Neutrophil (primary cell): ENCODE measurements around the gene PAK2.
A peak's percentile ranks its signal among the peaks of the same experiment; 100 is the strongest.

Source experiments
- H3K27ac ChIP-seq: fragments of 200-600 bp; sonication (generic); 2 replicates; pipeline ENCODE4 v1.5.1; 2016; ENCODE audit warnings: mild to moderate bottlenecking, moderate library complexity
- H3K27me3 ChIP-seq: fragments of 200-600 bp; sonication (generic); 2 replicates; pipeline ENCODE4 v1.6.0; 2016; ENCODE audit warnings: mild to moderate bottlenecking
- H3K36me3 ChIP-seq: fragments of 200-600 bp; sonication (generic); 2 replicates; pipeline ENCODE4 v1.5.1; 2017
- H3K4me1 ChIP-seq, 2 experiments: fragments of 200-600 bp in 1 of 2; sonication (generic) in 1 of 2; 1 replicate in 1 of 2; 2 replicates in 1 of 2; pipeline versions ENCODE4 v1.5.1 to v1.6.1; 2013 to 2016; ENCODE audit warnings: low read depth in 1 of 2, low read length in 1 of 2, mild to moderate bottlenecking in 1 of 2, moderate library complexity in 1 of 2; ENCODE audit not compliant: control insufficient read depth in 1 of 2, insufficient read depth in 1 of 2
- H3K4me3 ChIP-seq, 2 experiments: fragments of 200-600 bp in 1 of 2; sonication (generic) in 1 of 2; 1 replicate in 1 of 2; 2 replicates in 1 of 2; pipeline ENCODE4 v1.5.1; 2013 to 2016; ENCODE audit warnings: low read depth in 1 of 2, low read length in 1 of 2, mild to moderate bottlenecking in 1 of 2, moderate library complexity in 1 of 2
- H3K9me3 ChIP-seq: fragments of 200-600 bp; sonication (generic); 2 replicates; pipeline ENCODE4 v1.5.1; 2016
- TF ChIP-seq, protein P1 (sequence below): fragments of 200-600 bp; sonication (generic); IDR thresholded peaks from 2 replicates; pipeline ENCODE4 v1.5.1; 2016; ENCODE audit warnings: antibody characterized with exemption

PAK2 gene

GRCh38 chr3:196695849-196696226 lies 43.8 kb upstream of the PAK2 start:
- no peaks in the 10 kb centered on the region for H3K36me3 ChIP-seq
- no peaks in the 10 kb centered on the region for H3K27me3 ChIP-seq
- H3K4me3 ChIP-seq, result no peak overlapping the region
- no peaks in the 10 kb centered on the region for H3K9me3 ChIP-seq
- H3K27ac ChIP-seq, result no peak overlapping the region
- TF ChIP-seq, protein P1, sequence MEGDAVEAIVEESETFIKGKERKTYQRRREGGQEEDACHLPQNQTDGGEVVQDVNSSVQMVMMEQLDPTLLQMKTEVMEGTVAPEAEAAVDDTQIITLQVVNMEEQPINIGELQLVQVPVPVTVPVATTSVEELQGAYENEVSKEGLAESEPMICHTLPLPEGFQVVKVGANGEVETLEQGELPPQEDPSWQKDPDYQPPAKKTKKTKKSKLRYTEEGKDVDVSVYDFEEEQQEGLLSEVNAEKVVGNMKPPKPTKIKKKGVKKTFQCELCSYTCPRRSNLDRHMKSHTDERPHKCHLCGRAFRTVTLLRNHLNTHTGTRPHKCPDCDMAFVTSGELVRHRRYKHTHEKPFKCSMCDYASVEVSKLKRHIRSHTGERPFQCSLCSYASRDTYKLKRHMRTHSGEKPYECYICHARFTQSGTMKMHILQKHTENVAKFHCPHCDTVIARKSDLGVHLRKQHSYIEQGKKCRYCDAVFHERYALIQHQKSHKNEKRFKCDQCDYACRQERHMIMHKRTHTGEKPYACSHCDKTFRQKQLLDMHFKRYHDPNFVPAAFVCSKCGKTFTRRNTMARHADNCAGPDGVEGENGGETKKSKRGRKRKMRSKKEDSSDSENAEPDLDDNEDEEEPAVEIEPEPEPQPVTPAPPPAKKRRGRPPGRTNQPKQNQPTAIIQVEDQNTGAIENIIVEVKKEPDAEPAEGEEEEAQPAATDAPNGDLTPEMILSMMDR, result no peak
- peaks cover 34 to 40% of the 10 kb centered on the region in 2 experiments for H3K4me1 ChIP-seq

- Histone ChIP-seq H3K36me3 (no peaks in the 10 kb centered on the region), H3K4me1 (peaks cover 21 to 28% of the 10 kb centered on the region in 2 experiments), H3K9me3 (no peaks in the 10 kb centered on the region), H3K27me3 (no peaks in the 10 kb centered on the region), H3K27ac (no peak overlapping the region), H3K4me3 (no peak overlapping the region)
- TF ChIP-seq, protein P1, result no peak
Observed at GRCh38 chr3:196697270-196697669, 42.4 kb upstream of the PAK2 start.

DNA sequence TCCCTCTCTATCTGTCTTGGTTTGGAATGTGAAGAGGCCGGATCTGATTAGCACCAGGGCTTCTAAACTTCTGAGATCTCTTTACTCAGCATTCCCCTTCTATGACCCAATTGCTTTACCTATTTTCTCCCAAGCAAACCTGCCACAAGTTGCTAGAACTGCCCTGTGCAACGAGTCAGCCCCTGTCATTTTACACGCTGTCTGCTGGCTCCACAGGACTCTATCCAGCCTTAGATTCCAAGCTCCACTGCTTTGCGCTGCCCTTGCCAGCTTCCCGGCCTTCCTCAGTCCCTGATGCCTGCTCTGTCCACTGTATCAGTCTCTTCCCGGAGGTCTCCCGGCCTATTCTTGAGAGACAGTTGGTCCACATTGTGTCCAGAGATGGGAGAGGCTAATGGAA lies 39.9 kb upstream of the PAK2 start:
- no peak overlapping the region for H3K4me3 ChIP-seq
- H3K36me3 ChIP-seq, result no peaks in the 10 kb centered on the region
- TF ChIP-seq, protein P1, result no peak
- peaks cover 5 to 7% of the 10 kb centered on the region in 2 experiments for H3K4me1 ChIP-seq
- no peaks in the 10 kb centered on the region for H3K9me3 ChIP-seq
- no peaks in the 10 kb centered on the region for H3K27me3 ChIP-seq
- peak overlapping the region; percentile 55 for H3K27ac ChIP-seq

- Histone ChIP-seq H3K27me3 (no peaks in the 10 kb centered on the region), H3K4me1 (peaks cover 5 to 9% of the 10 kb centered on the region in 2 experiments)
- TF ChIP-seq, protein P1, result no peak
Observed at GRCh38 chr3:196700801-196701200, 38.9 kb upstream of the PAK2 start.

DNA sequence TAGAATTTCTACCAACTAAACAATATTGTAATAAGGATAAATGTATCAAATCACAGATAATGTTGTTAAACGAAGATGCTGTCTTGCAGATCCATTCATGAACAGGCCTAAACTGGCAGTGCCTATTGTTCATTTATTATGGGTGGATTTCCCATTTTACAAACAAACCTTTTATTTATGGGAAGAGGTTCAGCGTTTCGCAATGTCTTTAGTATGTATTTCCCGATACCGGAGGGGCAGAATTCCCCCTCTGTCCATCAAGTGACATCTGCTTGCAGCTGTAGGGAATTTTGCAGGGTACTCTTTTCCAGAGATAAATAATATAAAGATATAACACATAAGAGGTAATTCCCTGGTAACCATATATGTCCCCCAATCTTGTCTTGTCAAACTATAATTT lies 33.3 kb upstream of the PAK2 start:
- TF ChIP-seq, protein P1, result no peak
- Histone ChIP-seq H3K4me1 (peaks cover 39 to 40% of the 10 kb centered on the region in 2 experiments), H3K4me3 (no peak overlapping the region), H3K9me3 (no peaks in the 10 kb centered on the region), H3K36me3 (peaks cover 10% of the 10 kb centered on the region), H3K27ac (peak overlapping the region; percentile 64), H3K27me3 (no peaks in the 10 kb centered on the region)

More at GRCh38 chr3:196700801-196701200, 38.9 kb upstream of the PAK2 start:
- no peaks in the 10 kb centered on the region for H3K36me3 ChIP-seq
- peak overlapping the region; percentile 61 for H3K27ac ChIP-seq
- H3K9me3 ChIP-seq, result no peaks in the 10 kb centered on the region
- H3K4me3 ChIP-seq, result no peak overlapping the region

DNA sequence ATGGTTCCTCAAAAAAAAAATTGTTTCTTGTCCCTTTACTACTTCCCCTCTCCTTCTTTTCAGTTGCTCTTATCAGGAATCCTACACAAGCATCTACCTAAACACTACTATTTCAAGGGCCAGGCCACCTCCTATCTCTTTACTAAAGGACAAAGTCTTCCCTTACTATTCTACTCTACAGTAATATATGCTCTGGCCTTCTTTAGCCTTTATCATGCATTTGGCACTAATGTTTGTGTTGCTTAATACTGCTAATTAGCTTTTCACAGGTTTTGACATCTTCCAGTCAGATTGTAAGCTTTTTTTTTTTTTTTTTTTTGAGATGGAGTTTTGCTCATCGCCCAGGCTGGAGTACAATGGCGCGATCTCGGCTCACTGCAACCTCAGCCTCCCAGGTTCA lies 32.9 kb upstream of the PAK2 start:
- peaks cover 40 to 43% of the 10 kb centered on the region in 2 experiments for H3K4me1 ChIP-seq
- TF ChIP-seq, protein P1, result no peak
- H3K27ac ChIP-seq, result peak overlapping the region; percentile 64
- H3K36me3 ChIP-seq, result peaks cover 10% of the 10 kb centered on the region
- H3K27me3 ChIP-seq, result no peaks in the 10 kb centered on the region
- no peaks in the 10 kb centered on the region for H3K9me3 ChIP-seq
- no peak overlapping the region for H3K4me3 ChIP-seq
